ENCODE results near the gene MSL1.

GRCh38 chr17:40100419-40100668 lies 21.4 kb upstream of the MSL1 start, which contains the start of gene NR1D1:
- TF ChIP-seq CTCF (IDR thresholded peaks at IDR 0.05; ENCODE audit: insufficient read depth, low read length, poor library complexity, severe bottlenecking) (no peak), EZH2phosphoT487 (conservative IDR thresholded peaks at IDR 0.05; ENCODE audit: low read length) (no peak)

Data from SU-DHL-6 (cell line).